Erythroblast (primary cell): ENCODE measurements around the gene IWS1.

ENCODE experiments used
- GATA1 ChIP-seq: IDR thresholded peaks from 2 replicates; pipeline ENCODE4 v1.6.1; 2011; ENCODE audit warnings: low read depth, mild to moderate bottlenecking, control low read depth, low read length, moderate library complexity
- POLR2A ChIP-seq: IDR thresholded peaks from 2 replicates; pipeline ENCODE4 v1.6.1; 2011; ENCODE audit warnings: mild to moderate bottlenecking, low read length

- TF ChIP-seq POLR2A (no peak), GATA1 (no peak)
Observed at GRCh38 chr2:127517465-127517864, 8.8 kb downstream of the IWS1 start.
